Stomach (tissue), 4 donors: ENCODE measurements around the gene SMIM35.

ENCODE experiments used
- CTCF ChIP-seq, 7 experiments: fragments of 450-650 bp in 4 of 7; fragments of 200-600 bp in 3 of 7; sonication (generic) in 3 of 7; IDR thresholded peaks; one replicate each; pipeline ENCODE4 v1.5.1; 2016 to 2019; ENCODE audit warnings: antibody characterized with exemption in 7 of 7, control low read depth in 2 of 7, mild to moderate bottlenecking in 1 of 7
- EP300 ChIP-seq: sonication (generic); formaldehyde crosslinking; IDR thresholded peaks from one replicate; pipeline ENCODE4 v1.6.1; 2017; ENCODE audit warnings: antibody characterized with exemption

DNA sequence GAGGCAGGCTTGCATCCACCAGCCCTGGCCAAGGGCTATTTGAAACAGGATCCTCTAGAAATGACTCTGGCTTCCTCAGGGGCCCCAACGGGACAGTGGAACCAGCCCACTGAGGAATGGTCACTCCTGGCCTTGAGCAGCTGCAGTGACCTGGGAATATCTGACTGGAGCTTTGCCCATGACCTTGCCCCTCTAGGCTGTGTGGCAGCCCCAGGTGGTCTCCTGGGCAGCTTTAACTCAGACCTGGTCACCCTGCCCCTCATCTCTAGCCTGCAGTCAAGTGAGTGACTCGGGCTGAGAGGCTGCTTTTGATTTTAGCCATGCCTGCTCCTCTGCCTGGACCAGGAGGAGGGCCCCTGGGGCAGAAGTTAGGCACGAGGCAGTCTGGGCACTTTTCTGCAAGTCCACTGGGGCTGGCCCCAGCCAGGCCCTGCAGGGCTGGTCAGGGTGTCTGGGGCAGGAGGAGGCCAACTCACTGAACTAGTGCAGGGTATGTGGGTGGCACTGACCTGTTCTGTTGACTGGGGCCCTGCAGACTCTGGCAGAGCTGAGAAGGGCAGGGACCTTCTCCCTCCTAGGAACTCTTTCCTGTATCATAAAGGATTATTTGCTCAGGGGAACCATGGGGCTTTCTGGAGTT lies 87.3 kb downstream of the SMIM35 start:
- TF ChIP-seq EP300: no peak
- no peak for TF ChIP-seq CTCF (IDR thresholded peaks at IDR 0.05)
